ENCODE measurements around the gene ABHD16B. TPM values are rescaled to one million over a fixed set of nuclear protein-coding genes. Genes with fewer than 3 reads are reported as not detected.

Gene ABHD16B
- total and polyA plus RNA-seq, 2 of the 13 experiments (the other 11 are each of a cell fraction or from before 2014, with no cell fraction given) = not detected

DNA sequence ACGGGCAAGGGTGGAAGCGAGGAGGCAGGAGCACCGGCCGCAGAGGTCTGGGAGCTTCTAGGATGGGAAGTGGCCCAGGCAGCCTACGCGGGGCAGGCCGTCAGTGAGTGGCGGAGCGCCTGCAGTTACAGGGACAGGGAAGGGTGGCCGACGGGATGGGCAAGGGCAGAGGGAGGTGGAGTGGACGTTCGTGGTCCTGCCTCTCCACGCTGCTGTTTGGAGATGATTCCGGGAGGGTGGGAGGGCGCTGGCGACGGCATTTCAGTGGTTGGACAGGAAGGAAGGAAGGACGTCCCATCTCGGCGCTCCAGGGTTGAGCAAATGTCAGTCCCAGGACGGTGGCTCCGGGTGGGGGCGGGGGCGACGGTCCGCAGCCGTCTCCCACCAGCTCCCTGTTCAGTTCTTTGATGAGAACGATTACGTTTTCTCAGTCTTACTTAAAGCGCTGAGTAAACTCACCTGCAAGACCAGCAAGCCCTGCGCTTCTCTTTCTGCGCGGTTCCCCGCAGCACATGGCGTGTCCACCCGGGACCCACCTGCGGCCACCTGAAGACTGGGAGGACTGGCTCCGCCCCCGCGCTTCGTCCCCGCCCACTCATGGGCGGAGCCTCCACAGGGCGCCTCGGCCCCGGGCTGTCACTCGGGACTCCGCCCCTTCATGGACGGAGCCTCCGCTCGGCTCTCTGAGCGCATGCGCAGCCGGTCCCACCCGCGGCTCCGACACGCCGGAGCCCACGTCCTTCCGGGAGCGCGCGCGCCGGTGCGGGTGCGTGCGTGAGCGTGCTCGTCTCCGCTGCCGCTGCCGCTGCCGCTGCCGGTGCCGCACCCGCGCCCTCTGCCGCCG lies 33.3 kb downstream of the ABHD16B start, which contains the start of gene DNAJC5 (continued):
- TF ChIP-seq ZBTB40 (IDR thresholded peaks at IDR 0.05) (no peak), ZBTB40 (CRISPR knock-in tag; IDR thresholded peaks at IDR 0.05) (peak; percentile 69; the same call in 1 of the 2 replicates), ZNF552 (CRISPR knock-in tag; IDR thresholded peaks at IDR 0.05; ENCODE audit: borderline replicate concordance) (0 out of 2 replicates have a peak, but pooled peaks have one; percentile 82), ZUFSP (CRISPR knock-in tag; IDR thresholded peaks at IDR 0.05; ENCODE audit: borderline replicate concordance) (no peak), ZNF766 (CRISPR knock-in tag; IDR thresholded peaks at IDR 0.05; ENCODE audit: borderline replicate concordance) (no peak), ZFAT (CRISPR knock-in tag; conservative IDR thresholded peaks at IDR 0.05) (no peak), GABPB1 (CRISPR knock-in tag; IDR thresholded peaks at IDR 0.05) (peak; percentile 87), TFAP4 (IDR thresholded peaks at IDR 0.05; ENCODE audit: borderline replicate concordance, low read depth) (peak; percentile 72; the same call in 1 of the 2 replicates), TFDP2 (CRISPR knock-in tag; IDR thresholded peaks at IDR 0.05) (peak; percentile 54; the same call in 1 of the 2 replicates), SAP130 (CRISPR knock-in tag; IDR thresholded peaks at IDR 0.05; ENCODE audit: low read depth) (peak; percentile 91), FIP1L1 (IDR thresholded peaks at IDR 0.05; ENCODE audit: borderline replicate concordance, insufficient read depth, low read depth, low read length) (no peak), ZBTB43 (CRISPR knock-in tag; conservative IDR thresholded peaks at IDR 0.05) (no peak), KDM5B (CRISPR knock-in tag; IDR thresholded peaks at IDR 0.05; ENCODE audit: borderline replicate concordance) (peak; percentile 84; the same call in 1 of the 2 replicates)

Measured in HepG2 (cell line).